ENCODE measurements around the gene C4B. TPM values are rescaled to one million over a fixed set of nuclear protein-coding genes. Genes with fewer than 3 reads are reported as not detected.

Gene C4B
- total and polyA plus RNA-seq, 2 experiments from 2014 or later = 0.57 TPM; not detected in 1

- no peak for TF ChIP-seq REST (IDR thresholded peaks at IDR 0.05; ENCODE audit: unreplicated experiment)
- no peak for TF ChIP-seq ZNF331 (CRISPR knock-in tag; IDR thresholded peaks at IDR 0.05; ENCODE audit: low read depth)
- TF ChIP-seq STAT1 (IDR thresholded peaks at IDR 0.05; ENCODE audit: unreplicated experiment) = no peak
- TF ChIP-seq EZH2phosphoT487 (IDR thresholded peaks at IDR 0.05; ENCODE audit: unreplicated experiment) = no peak
- no peak for TF ChIP-seq EZH2 (IDR thresholded peaks at IDR 0.05; ENCODE audit: low read depth, unreplicated experiment)
- TF ChIP-seq, protein P1, sequence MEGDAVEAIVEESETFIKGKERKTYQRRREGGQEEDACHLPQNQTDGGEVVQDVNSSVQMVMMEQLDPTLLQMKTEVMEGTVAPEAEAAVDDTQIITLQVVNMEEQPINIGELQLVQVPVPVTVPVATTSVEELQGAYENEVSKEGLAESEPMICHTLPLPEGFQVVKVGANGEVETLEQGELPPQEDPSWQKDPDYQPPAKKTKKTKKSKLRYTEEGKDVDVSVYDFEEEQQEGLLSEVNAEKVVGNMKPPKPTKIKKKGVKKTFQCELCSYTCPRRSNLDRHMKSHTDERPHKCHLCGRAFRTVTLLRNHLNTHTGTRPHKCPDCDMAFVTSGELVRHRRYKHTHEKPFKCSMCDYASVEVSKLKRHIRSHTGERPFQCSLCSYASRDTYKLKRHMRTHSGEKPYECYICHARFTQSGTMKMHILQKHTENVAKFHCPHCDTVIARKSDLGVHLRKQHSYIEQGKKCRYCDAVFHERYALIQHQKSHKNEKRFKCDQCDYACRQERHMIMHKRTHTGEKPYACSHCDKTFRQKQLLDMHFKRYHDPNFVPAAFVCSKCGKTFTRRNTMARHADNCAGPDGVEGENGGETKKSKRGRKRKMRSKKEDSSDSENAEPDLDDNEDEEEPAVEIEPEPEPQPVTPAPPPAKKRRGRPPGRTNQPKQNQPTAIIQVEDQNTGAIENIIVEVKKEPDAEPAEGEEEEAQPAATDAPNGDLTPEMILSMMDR (conservative IDR thresholded peaks at IDR 0.05; ENCODE audit: low read depth in 2 of 2) = no peak
- TF ChIP-seq JUNB (IDR thresholded peaks at IDR 0.05; ENCODE audit: unreplicated experiment) = no peak
These were observed 59.0 kb downstream of the C4B start (continued) for GRCh38 chr6:32073613-32074012.

DNA sequence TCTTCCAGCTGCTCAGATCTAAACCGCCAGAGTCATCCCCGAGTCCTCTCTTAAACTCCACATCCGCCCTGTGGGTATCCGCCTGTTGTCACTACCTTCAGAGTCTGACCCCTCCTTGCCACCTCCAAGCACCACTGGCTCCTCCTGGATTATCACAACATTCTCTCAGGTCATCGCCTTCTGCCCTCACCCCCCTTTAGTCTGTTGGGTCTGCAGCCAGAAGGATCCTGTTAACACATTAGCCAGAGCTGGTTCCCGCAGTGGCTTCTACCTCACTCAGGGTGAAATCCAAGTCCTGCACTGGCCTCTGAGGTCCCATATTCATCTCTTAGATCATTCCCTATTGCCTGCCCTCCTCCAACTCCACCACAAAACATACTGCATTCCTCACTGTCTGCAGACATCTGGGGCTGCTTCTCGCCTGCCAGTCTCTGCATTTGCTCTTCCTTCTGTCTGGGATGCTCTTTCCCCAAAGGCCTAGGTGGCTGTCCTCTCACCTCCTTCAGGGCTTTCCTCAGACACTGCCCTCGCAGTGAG, 60.5 kb downstream of the C4B start:
- Histone ChIP-seq H3K36me3 (ENCODE audit: insufficient read depth) (no peaks in the 10 kb centered on the region), H3K4me2 (no peak overlapping the region), H3K4me3 (no peak overlapping the region), H3K79me2 (replicated peaks; ENCODE audit: insufficient read depth) (no peaks in the 10 kb centered on the region), H3K27me3 (ENCODE audit: insufficient read depth) (no peaks in the 10 kb centered on the region), H3F3A (replicated peaks; ENCODE audit: low read depth) (no peaks in the 10 kb centered on the region), H3K9me2 (ENCODE audit: insufficient read depth) (no peaks in the 10 kb centered on the region), H2AFZ (no peak overlapping the region), H3K27ac (ENCODE audit: low read depth) (no peak overlapping the region), H3K4me1 (ENCODE audit: insufficient read depth) (no peaks in the 10 kb centered on the region; the same call in 1 of the 2 replicates), H4K20me1 (replicated peaks; ENCODE audit: insufficient read depth) (no peaks in the 10 kb centered on the region)
- H3K4me1 Mint-ChIP-seq = peaks cover 20% of the 10 kb centered on the region
- no peak overlapping the region for H3K27ac Mint-ChIP-seq
- DNase-seq (ENCODE audit: low spot score) = no peak
- H3K9me3 Mint-ChIP-seq = no peaks in the 10 kb centered on the region
- peaks cover 13% of the 10 kb centered on the region for H3K27me3 Mint-ChIP-seq (ENCODE audit: insufficient read depth, low read depth, poor library complexity)
- H3K36me3 Mint-ChIP-seq (ENCODE audit: low read depth) = no peaks in the 10 kb centered on the region; the same call in 2 of the 3 replicates
- TF ChIP-seq, protein P2, sequence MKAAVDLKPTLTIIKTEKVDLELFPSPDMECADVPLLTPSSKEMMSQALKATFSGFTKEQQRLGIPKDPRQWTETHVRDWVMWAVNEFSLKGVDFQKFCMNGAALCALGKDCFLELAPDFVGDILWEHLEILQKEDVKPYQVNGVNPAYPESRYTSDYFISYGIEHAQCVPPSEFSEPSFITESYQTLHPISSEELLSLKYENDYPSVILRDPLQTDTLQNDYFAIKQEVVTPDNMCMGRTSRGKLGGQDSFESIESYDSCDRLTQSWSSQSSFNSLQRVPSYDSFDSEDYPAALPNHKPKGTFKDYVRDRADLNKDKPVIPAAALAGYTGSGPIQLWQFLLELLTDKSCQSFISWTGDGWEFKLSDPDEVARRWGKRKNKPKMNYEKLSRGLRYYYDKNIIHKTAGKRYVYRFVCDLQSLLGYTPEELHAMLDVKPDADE (IDR thresholded peaks at IDR 0.05) = no peak
- TF ChIP-seq REST (IDR thresholded peaks at IDR 0.05; ENCODE audit: unreplicated experiment) = no peak
- no peak for ATAC-seq
- H3K4me3 Mint-ChIP-seq = no peak overlapping the region

All from GM23338 (cell line).